ENCODE data around the gene TCFL5. TPM values are rescaled to one million over a fixed set of nuclear protein-coding genes. Genes with fewer than 3 reads are reported as not detected.

TCFL5 gene
- total and polyA plus RNA-seq, 2 experiments from 2014 or later: 1.7 to 18.5 TPM

GRCh38 chr20:62797671-62798532, 63.7 kb downstream of the TCFL5 start:
- H3F3A ChIP-seq (ENCODE audit: insufficient read depth): peaks cover 25% of the 10 kb centered on the region
- H3K4me1 ChIP-seq (ENCODE audit: insufficient read depth): peaks cover 4% of the 10 kb centered on the region; the same call in 1 of the 2 replicates
- TF ChIP-seq EZH2 (IDR thresholded peaks at IDR 0.05; ENCODE audit: insufficient read depth, poor library complexity, severe bottlenecking): no peak
- no peak for TF ChIP-seq EZH2phosphoT487 (IDR thresholded peaks at IDR 0.05; ENCODE audit: insufficient read depth, low read depth)
- H3K4me3 ChIP-seq: no peak overlapping the region; the same call in 1 of the 2 replicates
- H3K4me2 ChIP-seq (ENCODE audit: unreplicated experiment): peak overlapping the region; percentile 87
- peaks cover 9% of the 10 kb centered on the region for H3K79me2 ChIP-seq (ENCODE audit: insufficient read depth)
- no peaks in the 10 kb centered on the region for H3K9me3 ChIP-seq (ENCODE audit: low read depth)
- 82 to 84% methylated on average over 23 to 24 of the region's 26 CpGs for WGBS, 2 experiments (ENCODE audit: low coverage in 1 of 2, low lambda C conversion rate in 2 of 2, missing lambda C conversion rate in 2 of 2)
- H3K27ac ChIP-seq: no peak overlapping the region
- in situ Hi-C loops (cut with MboI): loop anchor here (25.0 kb wide), 1 partner anchor 286 kb away; no protein-coding TSS in a partner anchor
- no peaks in the 10 kb centered on the region for H3K9me2 ChIP-seq (ENCODE audit: insufficient read depth)
- H3K36me3 ChIP-seq (ENCODE audit: low read depth): 0 out of 2 replicates have a peak, but pooled peaks cover 12% of the 10 kb centered on the region
- peak overlapping the region; percentile 71 for H3K9ac ChIP-seq
- DNase-seq: no peak
- H2AFZ ChIP-seq: no peak overlapping the region
- H3K27me3 ChIP-seq (replicated peaks; ENCODE audit: insufficient read depth): no peaks in the 10 kb centered on the region
- peaks cover 4% of the 10 kb centered on the region; the same call in 1 of the 2 replicates for H4K20me1 ChIP-seq (ENCODE audit: insufficient read depth)

GRCh38 chr20:62796699-62797491, 64.7 kb downstream of the TCFL5 start:
- Histone ChIP-seq H2AFZ (peak overlapping the region; percentile 52; the same call in 1 of the 2 replicates), H3K9me3 (ENCODE audit: low read depth) (no peaks in the 10 kb centered on the region), H3K36me3 (ENCODE audit: low read depth) (0 out of 2 replicates have a peak, but pooled peaks cover 12% of the 10 kb centered on the region), H3K9me2 (ENCODE audit: insufficient read depth) (no peaks in the 10 kb centered on the region), H3F3A (ENCODE audit: insufficient read depth) (peaks cover 24% of the 10 kb centered on the region), H3K4me2 (ENCODE audit: unreplicated experiment) (peak overlapping the region; percentile 87), H3K27me3 (replicated peaks; ENCODE audit: insufficient read depth) (no peaks in the 10 kb centered on the region), H3K27ac (no peak overlapping the region), H4K20me1 (ENCODE audit: insufficient read depth) (peaks cover 4% of the 10 kb centered on the region; the same call in 1 of the 2 replicates), H3K4me1 (ENCODE audit: insufficient read depth) (peaks cover 10% of the 10 kb centered on the region; the same call in 1 of the 2 replicates), H3K4me3 (peak overlapping the region; percentile 78), H3K79me2 (ENCODE audit: insufficient read depth) (peaks cover 9% of the 10 kb centered on the region), H3K9ac (peak overlapping the region; percentile 74)
- DNase-seq: no peak
- no peak for TF ChIP-seq EZH2phosphoT487 (IDR thresholded peaks at IDR 0.05; ENCODE audit: insufficient read depth, low read depth)
- no peak for TF ChIP-seq EZH2 (IDR thresholded peaks at IDR 0.05; ENCODE audit: insufficient read depth, poor library complexity, severe bottlenecking)
- in situ Hi-C loops (cut with MboI): loop anchor here (25.0 kb wide), 1 partner anchor 285 kb away; no protein-coding TSS in a partner anchor
- 21 to 65% methylated on average over 13 to 45 of the region's 53 CpGs for WGBS, 2 experiments (ENCODE audit: low coverage in 1 of 2, low lambda C conversion rate in 2 of 2, missing lambda C conversion rate in 2 of 2)

GRCh38 chr20:62795023-62795761, 66.4 kb downstream of the TCFL5 start:
- no peak for TF ChIP-seq EZH2phosphoT487 (IDR thresholded peaks at IDR 0.05; ENCODE audit: insufficient read depth, low read depth)
- no peaks in the 10 kb centered on the region for H3K27me3 ChIP-seq (replicated peaks; ENCODE audit: insufficient read depth)
- H3K4me1 ChIP-seq (ENCODE audit: insufficient read depth): peaks cover 14% of the 10 kb centered on the region; the same call in 1 of the 2 replicates
- H3F3A ChIP-seq (ENCODE audit: insufficient read depth): peaks cover 22% of the 10 kb centered on the region
- H4K20me1 ChIP-seq (ENCODE audit: insufficient read depth): peaks cover 4% of the 10 kb centered on the region; the same call in 1 of the 2 replicates
- peak overlapping the region; percentile 78 for H3K4me3 ChIP-seq
- H3K9me2 ChIP-seq (ENCODE audit: insufficient read depth): no peaks in the 10 kb centered on the region
- DNase-seq: peak; percentile 79
- WGBS, 2 experiments (ENCODE audit: low coverage in 1 of 2, low lambda C conversion rate in 2 of 2, missing lambda C conversion rate in 2 of 2): 0 to 1% methylated on average over 61 to 68 of the region's 68 CpGs
- H3K4me2 ChIP-seq (ENCODE audit: unreplicated experiment): peak overlapping the region; percentile 90
- H3K9me3 ChIP-seq (ENCODE audit: low read depth): no peaks in the 10 kb centered on the region
- peak overlapping the region; percentile 78 for H3K9ac ChIP-seq
- peak overlapping the region; percentile 90 for H2AFZ ChIP-seq
- in situ Hi-C loops (cut with MboI): loop anchor here (25.0 kb wide), 1 partner anchor 283 kb away; no protein-coding TSS in a partner anchor
- peak overlapping the region; percentile 67 for H3K27ac ChIP-seq
- H3K36me3 ChIP-seq (ENCODE audit: low read depth): 0 out of 2 replicates have a peak, but pooled peaks cover 10% of the 10 kb centered on the region
- peaks cover 9% of the 10 kb centered on the region for H3K79me2 ChIP-seq (ENCODE audit: insufficient read depth)

Measured in GM23248 (cell line).